ENCODE measurements around the gene TCN2. TPM values are rescaled to one million over a fixed set of nuclear protein-coding genes. Genes with fewer than 3 reads are reported as not detected.
"Not testable (repeated sequence)": the region's sequence is repeated elsewhere in the genome, so short reads cannot be mapped to it uniquely, and the experiment has no call there.

Gene TCN2
- total RNA-seq, 1 donor from 2014 or later = 1.1 TPM

DNA sequence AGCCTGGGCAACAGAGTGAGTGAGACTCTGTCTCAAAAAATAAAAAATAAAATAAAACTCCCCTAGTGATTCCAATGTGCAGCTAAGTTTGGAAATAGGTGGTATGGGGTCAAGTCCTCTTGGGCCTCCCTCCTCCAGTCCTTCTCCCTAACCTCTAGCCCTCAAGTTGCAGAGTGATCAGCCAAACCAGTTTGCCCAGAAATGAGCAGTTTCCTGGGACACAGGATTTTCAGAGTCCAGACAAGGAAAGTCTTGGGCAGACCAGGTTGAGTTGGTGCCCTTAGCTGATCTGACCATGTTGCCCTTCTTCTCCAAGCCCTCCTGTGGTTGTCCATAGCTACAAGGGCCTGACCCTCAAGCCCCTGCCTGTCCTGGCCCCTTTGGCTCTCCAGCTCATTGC, 7.9 kb downstream of the TCN2 start:
- DNase-seq (ENCODE audit: low read depth) (no peak), FAIRE-seq (no peak)
- no peaks in the 10 kb centered on the region for H3K36me3 ChIP-seq (ENCODE audit: control insufficient read depth, insufficient read depth, low read length)
- no peak overlapping the region for H3K4me3 ChIP-seq (ENCODE audit: low read depth, low read length)
- H3K27me3 ChIP-seq (ENCODE audit: control insufficient read depth, insufficient read depth, low read length) = no peaks in the 10 kb centered on the region
- TF ChIP-seq, protein P1, sequence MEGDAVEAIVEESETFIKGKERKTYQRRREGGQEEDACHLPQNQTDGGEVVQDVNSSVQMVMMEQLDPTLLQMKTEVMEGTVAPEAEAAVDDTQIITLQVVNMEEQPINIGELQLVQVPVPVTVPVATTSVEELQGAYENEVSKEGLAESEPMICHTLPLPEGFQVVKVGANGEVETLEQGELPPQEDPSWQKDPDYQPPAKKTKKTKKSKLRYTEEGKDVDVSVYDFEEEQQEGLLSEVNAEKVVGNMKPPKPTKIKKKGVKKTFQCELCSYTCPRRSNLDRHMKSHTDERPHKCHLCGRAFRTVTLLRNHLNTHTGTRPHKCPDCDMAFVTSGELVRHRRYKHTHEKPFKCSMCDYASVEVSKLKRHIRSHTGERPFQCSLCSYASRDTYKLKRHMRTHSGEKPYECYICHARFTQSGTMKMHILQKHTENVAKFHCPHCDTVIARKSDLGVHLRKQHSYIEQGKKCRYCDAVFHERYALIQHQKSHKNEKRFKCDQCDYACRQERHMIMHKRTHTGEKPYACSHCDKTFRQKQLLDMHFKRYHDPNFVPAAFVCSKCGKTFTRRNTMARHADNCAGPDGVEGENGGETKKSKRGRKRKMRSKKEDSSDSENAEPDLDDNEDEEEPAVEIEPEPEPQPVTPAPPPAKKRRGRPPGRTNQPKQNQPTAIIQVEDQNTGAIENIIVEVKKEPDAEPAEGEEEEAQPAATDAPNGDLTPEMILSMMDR (IDR thresholded peaks at IDR 0.05; ENCODE audit: insufficient read depth, low read length, severe bottlenecking) = no peak

DNA sequence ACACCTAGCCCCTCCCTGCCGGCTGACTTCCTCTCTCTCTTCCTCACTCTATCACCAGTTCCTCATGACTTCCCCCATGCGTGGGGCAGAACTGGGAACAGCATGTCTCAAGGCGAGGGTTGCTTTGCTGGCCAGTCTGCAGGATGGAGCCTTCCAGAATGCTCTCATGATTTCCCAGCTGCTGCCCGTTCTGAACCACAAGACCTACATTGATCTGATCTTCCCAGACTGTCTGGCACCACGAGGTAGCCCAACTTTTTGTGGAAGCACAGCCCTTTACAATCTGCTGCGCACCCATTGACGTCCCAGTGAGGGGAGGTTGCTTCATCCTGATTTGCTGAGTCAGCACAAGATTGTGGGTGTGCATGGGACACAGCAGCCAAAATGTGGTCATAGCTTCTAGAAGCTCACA, 8.6 kb downstream of the TCN2 start:
- FAIRE-seq (peak; percentile 28), DNase-seq (ENCODE audit: low read depth) (no peak)
- Histone ChIP-seq H3K4me3 (ENCODE audit: low read depth, low read length) (no peak overlapping the region), H3K27me3 (ENCODE audit: control insufficient read depth, insufficient read depth, low read length) (no peaks in the 10 kb centered on the region), H3K36me3 (ENCODE audit: control insufficient read depth, insufficient read depth, low read length) (no peaks in the 10 kb centered on the region)
- TF ChIP-seq, protein P1 (IDR thresholded peaks at IDR 0.05; ENCODE audit: insufficient read depth, low read length, severe bottlenecking) = no peak

DNA sequence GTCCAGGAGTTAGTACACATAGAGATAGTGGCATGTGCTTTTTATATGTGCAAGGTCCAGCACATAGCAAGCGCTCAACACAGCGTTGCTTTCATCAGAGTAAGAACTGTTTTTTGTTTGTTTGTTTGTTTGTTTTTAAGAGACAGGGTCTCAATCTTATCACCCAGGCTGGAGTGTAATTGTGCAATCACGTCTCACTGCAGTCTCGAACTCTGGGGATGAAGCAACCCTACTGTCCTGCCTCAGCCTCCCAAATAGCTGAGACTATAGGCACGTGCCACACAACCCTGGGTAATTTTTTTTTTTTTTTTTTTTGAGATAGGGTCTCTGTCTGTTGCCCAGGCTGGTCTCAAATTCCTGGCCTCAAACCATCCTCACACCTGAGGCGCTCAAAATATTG, 10.8 kb downstream of the TCN2 start:
- Histone ChIP-seq H3K36me3 (ENCODE audit: control insufficient read depth, insufficient read depth, low read length) (no peaks in the 10 kb centered on the region), H3K4me3 (ENCODE audit: low read depth, low read length) (no peak overlapping the region), H3K27me3 (ENCODE audit: control insufficient read depth, insufficient read depth, low read length) (no peaks in the 10 kb centered on the region)
- TF ChIP-seq, protein P1 (IDR thresholded peaks at IDR 0.05; ENCODE audit: insufficient read depth, low read length, severe bottlenecking) = no peak
- DNase-seq (ENCODE audit: low read depth) (no peak), FAIRE-seq (no peak)

DNA sequence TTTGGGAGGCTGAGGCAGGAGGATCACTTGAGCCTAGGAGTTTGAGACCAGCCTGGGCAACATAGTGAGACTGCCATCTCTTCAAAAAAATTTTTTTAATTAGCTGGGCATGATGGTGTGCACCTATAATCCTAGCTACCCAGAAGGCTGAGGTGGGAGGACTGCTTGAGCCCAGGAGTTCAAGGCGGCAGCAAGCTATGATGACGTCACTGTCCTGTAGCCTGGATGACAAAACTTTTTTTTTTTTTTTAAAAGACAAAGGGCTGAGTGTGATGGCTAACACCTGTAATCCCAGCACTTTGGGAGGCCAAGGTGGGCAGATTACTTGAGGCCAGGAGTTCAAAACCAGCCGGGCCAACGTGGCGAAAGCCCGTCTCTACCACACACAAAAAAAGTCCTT, 12.9 kb downstream of the TCN2 start:
- not testable (repeated sequence) for H3K4me3 ChIP-seq (ENCODE audit: low read depth, low read length); DNase-seq (ENCODE audit: low read depth); H3K36me3 ChIP-seq (ENCODE audit: control insufficient read depth, insufficient read depth, low read length); H3K27me3 ChIP-seq (ENCODE audit: control insufficient read depth, insufficient read depth, low read length); FAIRE-seq

DNA sequence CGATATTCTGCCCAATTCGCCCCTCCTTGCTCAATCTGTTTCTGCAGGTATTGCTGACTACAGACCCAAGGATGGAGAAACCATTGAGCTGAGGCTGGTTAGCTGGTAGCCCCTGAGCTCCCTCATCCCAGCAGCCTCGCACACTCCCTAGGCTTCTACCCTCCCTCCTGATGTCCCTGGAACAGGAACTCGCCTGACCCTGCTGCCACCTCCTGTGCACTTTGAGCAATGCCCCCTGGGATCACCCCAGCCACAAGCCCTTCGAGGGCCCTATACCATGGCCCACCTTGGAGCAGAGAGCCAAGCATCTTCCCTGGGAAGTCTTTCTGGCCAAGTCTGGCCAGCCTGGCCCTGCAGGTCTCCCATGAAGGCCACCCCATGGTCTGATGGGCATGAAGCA, 19.4 kb downstream of the TCN2 start:
- no peaks in the 10 kb centered on the region for H3K27me3 ChIP-seq (ENCODE audit: control insufficient read depth, insufficient read depth, low read length)
- FAIRE-seq = no peak
- DNase-seq (ENCODE audit: low read depth) = no peak
- no peak overlapping the region for H3K4me3 ChIP-seq (ENCODE audit: low read depth, low read length)
- no peaks in the 10 kb centered on the region for H3K36me3 ChIP-seq (ENCODE audit: control insufficient read depth, insufficient read depth, low read length)
- TF ChIP-seq, protein P1 (IDR thresholded peaks at IDR 0.05; ENCODE audit: insufficient read depth, low read length, severe bottlenecking) = no peak

DNA sequence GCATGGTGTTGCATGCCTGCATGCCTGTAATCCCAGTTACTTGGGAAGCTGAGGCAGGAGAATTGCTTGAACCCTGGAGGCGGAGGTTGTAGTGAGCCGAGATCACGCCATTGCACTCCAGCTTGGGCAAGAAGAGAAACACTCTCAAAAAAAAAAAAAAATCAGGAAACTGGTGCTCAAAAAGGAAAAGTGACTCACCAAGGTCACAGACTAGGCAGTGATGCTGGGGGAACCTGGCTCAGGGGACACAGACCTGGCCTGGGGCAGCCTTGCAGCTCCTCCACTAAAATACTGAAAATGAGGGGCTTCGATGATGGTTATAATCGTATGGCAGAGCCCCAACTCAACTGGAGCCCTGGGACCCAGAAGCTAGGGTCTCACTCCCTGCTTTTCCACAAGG, 20.5 kb downstream of the TCN2 start:
- FAIRE-seq = no peak
- TF ChIP-seq, protein P1 (IDR thresholded peaks at IDR 0.05; ENCODE audit: insufficient read depth, low read length, severe bottlenecking) = no peak

More for the DNA sequence above, 20.5 kb downstream of the TCN2 start:
- no peak for DNase-seq (ENCODE audit: low read depth)
- H3K36me3 ChIP-seq (ENCODE audit: control insufficient read depth, insufficient read depth, low read length) = no peaks in the 10 kb centered on the region
- no peaks in the 10 kb centered on the region for H3K27me3 ChIP-seq (ENCODE audit: control insufficient read depth, insufficient read depth, low read length)
- H3K4me3 ChIP-seq (ENCODE audit: low read depth, low read length) = no peak overlapping the region

All from bronchial epithelial cell (primary cell).